ENCODE data around the gene TRIM74.
"Not testable (repeated sequence)": the region's sequence is repeated elsewhere in the genome, so short reads cannot be mapped to it uniquely, and the experiment has no call there.

Gene TRIM74

GRCh38 chr7:72911395-72911794 is 57.9 kb downstream of the TRIM74 start:
- not testable (repeated sequence) for DNase-seq
